Endothelial cell of umbilical vein (primary cell): ENCODE data around the gene RRAS.

Experiments
- CTCF ChIP-seq, 2 donors: IDR thresholded peaks; 1 replicate in 1 of 2; 2 replicates in 1 of 2; pipeline ENCODE4 v1.5.1; 2011; ENCODE audit warnings: low read length in 2 of 2, mild to moderate bottlenecking in 2 of 2, moderate library complexity in 2 of 2, control low read depth in 1 of 2, inconsistent platforms in 1 of 2, low read depth in 1 of 2; ENCODE audit not compliant: insufficient read depth in 1 of 2; ENCODE audit errors: extremely low read depth in 1 of 2
- EZH2 ChIP-seq: IDR thresholded peaks from 2 replicates; pipeline ENCODE4 v1.6.1; 2012; ENCODE audit warnings: borderline replicate concordance, low read depth, mild to moderate bottlenecking, moderate library complexity, low read length, inconsistent platforms; ENCODE audit not compliant: severe bottlenecking
- GATA2 ChIP-seq: IDR thresholded peaks from 2 replicates; pipeline ENCODE4 v1.7.0; 2011; ENCODE audit warnings: low read depth, mild to moderate bottlenecking, moderate library complexity, mixed read lengths, low read length; ENCODE audit not compliant: insufficient read length, insufficient read depth
- JUN ChIP-seq: IDR thresholded peaks from 2 replicates; pipeline ENCODE4 v1.6.1; 2011; ENCODE audit warnings: borderline replicate concordance, low read depth; ENCODE audit not compliant: insufficient read length, insufficient read depth
- MAX ChIP-seq: IDR thresholded peaks from 2 replicates; pipeline ENCODE4 v1.6.1; 2011; ENCODE audit not compliant: insufficient read depth, insufficient read length
- MYC ChIP-seq: IDR thresholded peaks from one replicate; pipeline ENCODE4 v1.6.1; 2011; ENCODE audit warnings: mild to moderate bottlenecking, low read depth, low read length
- POLR2A ChIP-seq: IDR thresholded peaks from 2 replicates; pipeline ENCODE4 v1.6.1; 2012; ENCODE audit warnings: low read depth, mild to moderate bottlenecking, control low read depth, low read length
- POLR2AphosphoS5 ChIP-seq: IDR thresholded peaks from 2 replicates; pipeline ENCODE4 v1.6.1; 2012; ENCODE audit warnings: low read depth, mild to moderate bottlenecking, control low read depth, low read length, moderate library complexity; ENCODE audit not compliant: insufficient read depth

DNA sequence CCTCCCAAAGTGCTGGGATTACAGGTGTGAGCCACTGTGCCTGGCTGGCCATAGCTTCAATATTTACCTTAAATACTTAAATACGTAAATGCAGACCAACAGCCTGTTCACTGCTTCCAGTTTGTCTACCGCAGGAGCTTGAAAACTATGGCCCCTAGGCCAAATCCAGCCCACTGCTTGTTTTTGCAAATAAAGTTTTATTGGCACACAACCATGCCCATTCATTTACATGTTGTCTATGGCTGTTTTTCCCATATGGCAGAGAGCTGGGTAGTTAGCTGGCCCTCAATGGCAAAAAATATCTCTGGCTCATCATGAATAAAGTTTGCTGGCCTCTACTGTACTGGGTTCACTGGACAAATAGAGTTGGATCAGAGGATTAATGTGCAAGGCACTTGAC lies 37.1 kb downstream of the RRAS start:
- TF ChIP-seq CTCF (IDR thresholded peaks at IDR 0.05; ENCODE audit: extremely low read depth in 1 of 2, insufficient read depth in 1 of 2, low read depth in 1 of 2, low read length in 2 of 2) (no peak), POLR2A (no peak), EZH2 (no peak), MAX (no peak), POLR2AphosphoS5 (no peak), MYC (no peak), GATA2 (no peak), JUN (no peak)
